NCI-H128 (cell line): ENCODE results near the gene PLXDC1.

ENCODE experiments used
- DNase-seq: peaks from one replicate; lab custom pipeline; 2025; ENCODE audit not compliant: unreplicated experiment; lab: John Stamatoyannopoulos, UW

Gene PLXDC1

GRCh38 chr17:39156491-39156890 lies 5.1 kb upstream of the PLXDC1 start:
- no peak for DNase-seq

GRCh38 chr17:39155654-39156053 lies 4.2 kb upstream of the PLXDC1 start:
- no peak for DNase-seq

GRCh38 chr17:39153599-39154051 lies 2.2 kb upstream of the PLXDC1 start:
- peak; percentile 60 for DNase-seq

- DNase-seq: no peak
Observed at GRCh38 chr17:39151943-39152818, 744 bp upstream of the PLXDC1 start.

- no peak for DNase-seq
Observed at GRCh38 chr17:39150795-39151149, 665 bp downstream of the PLXDC1 start.

GRCh38 chr17:39150104-39150634 lies 1.3 kb downstream of the PLXDC1 start:
- no peak for DNase-seq

GRCh38 chr17:39147221-39148185 lies 3.9 kb downstream of the PLXDC1 start:
- no peak for DNase-seq

GRCh38 chr17:39146273-39146672 lies 5.2 kb downstream of the PLXDC1 start:
- DNase-seq: no peak

GRCh38 chr17:39145143-39145542 lies 6.3 kb downstream of the PLXDC1 start:
- no peak for DNase-seq

GRCh38 chr17:39144416-39144840 lies 7.0 kb downstream of the PLXDC1 start:
- DNase-seq: no peak

- no peak for DNase-seq
Observed at GRCh38 chr17:39143552-39144093, 7.8 kb downstream of the PLXDC1 start.

- DNase-seq: no peak
Observed at GRCh38 chr17:39141915-39142664, 9.3 kb downstream of the PLXDC1 start.

- DNase-seq: no peak
Observed at GRCh38 chr17:39141294-39141693, 10.1 kb downstream of the PLXDC1 start.

GRCh38 chr17:39139561-39139960 lies 11.9 kb downstream of the PLXDC1 start:
- no peak for DNase-seq

- no peak for DNase-seq
Observed at GRCh38 chr17:39139161-39139511, 12.3 kb downstream of the PLXDC1 start.

- no peak for DNase-seq
Observed at GRCh38 chr17:39138431-39139160, 12.8 kb downstream of the PLXDC1 start.

- DNase-seq: no peak
Observed at GRCh38 chr17:39134878-39135277, 16.6 kb downstream of the PLXDC1 start.

- no peak for DNase-seq
Observed at GRCh38 chr17:39132192-39132610, 19.2 kb downstream of the PLXDC1 start.

- no peak for DNase-seq
Observed at GRCh38 chr17:39131616-39132015, 19.8 kb downstream of the PLXDC1 start.

- DNase-seq: no peak
Observed at GRCh38 chr17:39130205-39130604, 21.2 kb downstream of the PLXDC1 start.
